ENCODE results near the gene METAP2.

The METAP2 gene

GRCh38 chr12:95494888-95495287 lies 20.9 kb downstream of the METAP2 start:
- Histone ChIP-seq H3K9ac (ENCODE audit: low read length) (no peak overlapping the region), H3K4ac (ENCODE audit: low read depth in 1 of 2, low read length in 2 of 2) (no peak overlapping the region), H3K23ac (ENCODE audit: low read length in 2 of 2) (no peak overlapping the region), H3K27ac (ENCODE audit: low read length, poor library complexity, severe bottlenecking) (no peak overlapping the region), H4K91ac (ENCODE audit: low read length) (no peak overlapping the region), H2BK15ac (ENCODE audit: low read depth, poor library complexity, severe bottlenecking) (no peak overlapping the region), H4K8ac (ENCODE audit: low read length) (no peak overlapping the region), H2BK5ac (ENCODE audit: low read depth, low read length, poor library complexity, severe bottlenecking) (no peak overlapping the region), H3K27me3 (ENCODE audit: control insufficient read depth in 1 of 2, insufficient read depth in 1 of 2, low read length in 2 of 2) (no peaks in the 10 kb centered on the region), H2AFZ (ENCODE audit: low read depth, low read length) (no peak overlapping the region), H3K79me1 (replicated peaks; ENCODE audit: low read length, poor library complexity, severe bottlenecking) (peaks cover 22% of the 10 kb centered on the region), H3K4me2 (ENCODE audit: low read length, poor library complexity, severe bottlenecking) (no peak overlapping the region), H3K4me3 (ENCODE audit: insufficient read depth in 1 of 2, low read depth in 1 of 2, low read length in 2 of 2) (no peak overlapping the region), H3K9me3 (ENCODE audit: control insufficient read depth, low read length) (peaks cover 8% of the 10 kb centered on the region), H2AK5ac (ENCODE audit: low read length, severe bottlenecking) (no peak overlapping the region), H2BK120ac (ENCODE audit: low read depth, low read length) (no peak overlapping the region), H3K14ac (ENCODE audit: low read length in 2 of 2) (no peak overlapping the region), H3K4me1 (ENCODE audit: control insufficient read depth, insufficient read depth, low read depth, low read length) (no peaks in the 10 kb centered on the region), H3K36me3 (ENCODE audit: control insufficient read depth in 1 of 2, insufficient read depth in 2 of 2, low read depth in 1 of 2, low read length in 2 of 2) (peaks cover 23 to 93% of the 10 kb centered on the region in 2 experiments), H3K18ac (ENCODE audit: low read depth in 1 of 2, low read length in 2 of 2) (no peak overlapping the region), H2BK12ac (ENCODE audit: low read length in 2 of 2) (no peak overlapping the region)
- no peak for DNase-seq
- 100% methylated on average over 1 of the region's 2 CpGs for WGBS

- Histone ChIP-seq H3K23ac (ENCODE audit: low read length in 2 of 2) (no peak overlapping the region), H2AK5ac (ENCODE audit: low read length, severe bottlenecking) (no peak overlapping the region), H4K91ac (ENCODE audit: low read length) (no peak overlapping the region), H3K9ac (ENCODE audit: low read length) (no peak overlapping the region), H2BK15ac (ENCODE audit: low read depth, poor library complexity, severe bottlenecking) (no peak overlapping the region), H3K4me1 (ENCODE audit: control insufficient read depth, insufficient read depth, low read depth, low read length) (no peaks in the 10 kb centered on the region), H3K27ac (ENCODE audit: low read length, poor library complexity, severe bottlenecking) (no peak overlapping the region), H4K8ac (ENCODE audit: low read length) (no peak overlapping the region), H2AFZ (ENCODE audit: low read depth, low read length) (no peak overlapping the region), H3K4me2 (ENCODE audit: low read length, poor library complexity, severe bottlenecking) (no peak overlapping the region), H2BK120ac (ENCODE audit: low read depth, low read length) (no peak overlapping the region), H3K4ac (ENCODE audit: low read depth in 1 of 2, low read length in 2 of 2) (no peak overlapping the region), H3K9me3 (ENCODE audit: control insufficient read depth, low read length) (peaks cover 8% of the 10 kb centered on the region), H2BK5ac (ENCODE audit: low read depth, low read length, poor library complexity, severe bottlenecking) (no peak overlapping the region), H3K4me3 (ENCODE audit: insufficient read depth in 1 of 2, low read depth in 1 of 2, low read length in 2 of 2) (no peak overlapping the region), H3K18ac (ENCODE audit: low read depth in 1 of 2, low read length in 2 of 2) (no peak overlapping the region), H2BK12ac (ENCODE audit: low read length in 2 of 2) (no peak overlapping the region), H3K14ac (ENCODE audit: low read length in 2 of 2) (no peak overlapping the region), H3K36me3 (ENCODE audit: control insufficient read depth in 1 of 2, insufficient read depth in 2 of 2, low read depth in 1 of 2, low read length in 2 of 2) (peaks cover 23 to 93% of the 10 kb centered on the region in 2 experiments), H3K79me1 (replicated peaks; ENCODE audit: low read length, poor library complexity, severe bottlenecking) (peaks cover 22% of the 10 kb centered on the region), H3K27me3 (ENCODE audit: control insufficient read depth in 1 of 2, insufficient read depth in 1 of 2, low read length in 2 of 2) (no peaks in the 10 kb centered on the region)
- no CpG with 5 or more reads among the region's 1 CpG for WGBS
- DNase-seq = no peak
Observed at GRCh38 chr12:95495433-95495832, 21.5 kb downstream of the METAP2 start.

DNA sequence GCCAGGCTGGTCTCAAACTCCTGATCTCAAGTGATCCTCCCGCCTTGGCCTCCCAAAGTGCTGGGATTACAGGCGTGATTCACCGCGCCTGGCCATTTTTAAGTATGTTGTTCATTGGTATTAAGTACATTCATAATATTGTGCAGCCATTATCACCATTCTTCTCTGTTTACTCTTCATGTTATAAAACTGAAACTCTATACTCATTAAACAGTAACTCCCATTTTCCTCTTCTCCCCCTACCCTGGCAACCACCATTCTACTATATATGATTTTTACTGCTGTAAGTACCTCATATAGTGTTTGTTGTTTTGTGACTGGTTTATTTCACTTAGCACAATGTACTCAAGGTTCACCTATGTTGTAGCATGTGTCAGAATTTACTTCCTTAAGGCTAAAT lies 23.1 kb downstream of the METAP2 start:
- no peak overlapping the region for H3K14ac ChIP-seq (ENCODE audit: low read length in 2 of 2)
- no CpG with 5 or more reads among the region's 4 CpGs for WGBS
- H3K9ac ChIP-seq (ENCODE audit: low read length) = no peak overlapping the region
- H3K4me1 ChIP-seq (ENCODE audit: control insufficient read depth, insufficient read depth, low read depth, low read length) = no peaks in the 10 kb centered on the region
- peaks cover 8% of the 10 kb centered on the region for H3K9me3 ChIP-seq (ENCODE audit: control insufficient read depth, low read length)
- DNase-seq = no peak
- no peak overlapping the region for H2BK5ac ChIP-seq (ENCODE audit: low read depth, low read length, poor library complexity, severe bottlenecking)
- H3K27ac ChIP-seq (ENCODE audit: low read length, poor library complexity, severe bottlenecking) = no peak overlapping the region
- no peaks in the 10 kb centered on the region for H3K27me3 ChIP-seq (ENCODE audit: control insufficient read depth in 1 of 2, insufficient read depth in 1 of 2, low read length in 2 of 2)
- peaks cover 22 to 86% of the 10 kb centered on the region in 2 experiments for H3K36me3 ChIP-seq (ENCODE audit: control insufficient read depth in 1 of 2, insufficient read depth in 2 of 2, low read depth in 1 of 2, low read length in 2 of 2)
- no peak overlapping the region for H3K4me3 ChIP-seq (ENCODE audit: insufficient read depth in 1 of 2, low read depth in 1 of 2, low read length in 2 of 2)
- no peak overlapping the region for H3K4ac ChIP-seq (ENCODE audit: low read depth in 1 of 2, low read length in 2 of 2)
- no peak overlapping the region for H2BK15ac ChIP-seq (ENCODE audit: low read depth, poor library complexity, severe bottlenecking)
- H4K91ac ChIP-seq (ENCODE audit: low read length) = no peak overlapping the region
- no peak overlapping the region for H2AK5ac ChIP-seq (ENCODE audit: low read length, severe bottlenecking)
- H2AFZ ChIP-seq (ENCODE audit: low read depth, low read length) = no peak overlapping the region
- H3K23ac ChIP-seq (ENCODE audit: low read length in 2 of 2) = no peak overlapping the region
- no peak overlapping the region for H2BK120ac ChIP-seq (ENCODE audit: low read depth, low read length)
- H3K4me2 ChIP-seq (ENCODE audit: low read length, poor library complexity, severe bottlenecking) = no peak overlapping the region
- H2BK12ac ChIP-seq (ENCODE audit: low read length in 2 of 2) = no peak overlapping the region
- H3K79me1 ChIP-seq (replicated peaks; ENCODE audit: low read length, poor library complexity, severe bottlenecking) = peaks cover 14% of the 10 kb centered on the region
- H3K18ac ChIP-seq (ENCODE audit: low read depth in 1 of 2, low read length in 2 of 2) = no peak overlapping the region
- H4K8ac ChIP-seq (ENCODE audit: low read length) = no peak overlapping the region

DNA sequence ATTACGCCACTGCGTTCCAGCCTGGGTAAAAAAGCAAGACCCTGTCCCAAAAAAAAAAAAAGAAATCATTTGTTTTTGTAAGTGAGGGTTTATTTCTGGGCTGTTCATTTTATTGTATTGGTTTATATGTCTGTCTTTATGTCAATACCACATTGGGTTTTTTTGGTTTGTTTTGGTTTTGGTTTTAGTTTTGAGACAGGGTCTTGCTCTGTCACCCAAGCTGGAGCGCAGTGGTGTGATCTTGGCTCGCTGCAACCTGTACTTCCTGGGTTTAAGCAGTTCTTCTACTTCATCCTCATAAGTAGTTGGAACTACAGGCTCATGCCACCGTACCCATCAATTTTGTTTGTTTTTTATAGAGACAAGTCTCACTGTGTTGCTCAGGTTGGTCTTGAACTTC lies 25.0 kb downstream of the METAP2 start:
- Histone ChIP-seq H2BK5ac (ENCODE audit: low read depth, low read length, poor library complexity, severe bottlenecking) (no peak overlapping the region), H2BK15ac (ENCODE audit: low read depth, poor library complexity, severe bottlenecking) (no peak overlapping the region), H2BK120ac (ENCODE audit: low read depth, low read length) (no peak overlapping the region), H3K27me3 (ENCODE audit: control insufficient read depth in 1 of 2, insufficient read depth in 1 of 2, low read length in 2 of 2) (no peaks in the 10 kb centered on the region), H2AFZ (ENCODE audit: low read depth, low read length) (no peak overlapping the region), H2AK5ac (ENCODE audit: low read length, severe bottlenecking) (no peak overlapping the region), H3K4ac (ENCODE audit: low read depth in 1 of 2, low read length in 2 of 2) (no peak overlapping the region), H3K4me2 (ENCODE audit: low read length, poor library complexity, severe bottlenecking) (no peak overlapping the region), H4K91ac (ENCODE audit: low read length) (no peak overlapping the region), H3K9me3 (ENCODE audit: control insufficient read depth, low read length) (peaks cover 8% of the 10 kb centered on the region), H3K4me3 (ENCODE audit: insufficient read depth in 1 of 2, low read depth in 1 of 2, low read length in 2 of 2) (no peak overlapping the region), H3K18ac (ENCODE audit: low read depth in 1 of 2, low read length in 2 of 2) (no peak overlapping the region), H3K27ac (ENCODE audit: low read length, poor library complexity, severe bottlenecking) (no peak overlapping the region), H3K79me1 (replicated peaks; ENCODE audit: low read length, poor library complexity, severe bottlenecking) (peaks cover 13% of the 10 kb centered on the region), H3K36me3 (ENCODE audit: control insufficient read depth in 1 of 2, insufficient read depth in 2 of 2, low read depth in 1 of 2, low read length in 2 of 2) (peaks cover 26 to 88% of the 10 kb centered on the region in 2 experiments), H2BK12ac (ENCODE audit: low read length in 2 of 2) (no peak overlapping the region), H4K8ac (ENCODE audit: low read length) (no peak overlapping the region), H3K23ac (ENCODE audit: low read length in 2 of 2) (no peak overlapping the region), H3K4me1 (ENCODE audit: control insufficient read depth, insufficient read depth, low read depth, low read length) (no peaks in the 10 kb centered on the region), H3K9ac (ENCODE audit: low read length) (no peak overlapping the region), H3K14ac (ENCODE audit: low read length in 2 of 2) (no peak overlapping the region)
- WGBS = 100% methylated on average over 5 of the region's 5 CpGs
- DNase-seq = no peak
